Breast epithelium (tissue), 3 donors: ENCODE data around the gene YAF2.

Experiments used
- CTCF ChIP-seq, 3 donors: fragments of 450-650 bp; IDR thresholded peaks; one replicate each; pipeline ENCODE4 v1.5.1; 2016 to 2017; ENCODE audit warnings: antibody characterized with exemption in 3 of 3, mild to moderate bottlenecking in 3 of 3, moderate library complexity in 3 of 3
- POLR2AphosphoS5 ChIP-seq, 3 donors: sonication (generic); formaldehyde crosslinking; IDR thresholded peaks; one replicate each; pipeline ENCODE4 v1.6.1; 2017; ENCODE audit warnings: antibody characterized with exemption in 3 of 3

- TF ChIP-seq CTCF (IDR thresholded peaks at IDR 0.05) (no peak), POLR2AphosphoS5 (IDR thresholded peaks at IDR 0.05) (no peak)
These were observed 57.0 kb downstream of the YAF2 start for GRCh38 chr12:42180990-42181596.
